Smooth muscle cell of the coronary artery (primary cell): ENCODE data around the gene CTSG. TPM values are rescaled to one million over a fixed set of nuclear protein-coding genes. Genes with fewer than 3 reads are reported as not detected.

Experiments used
- total RNA-seq: library from RNA; depleted of rRNA; stranded (reverse); fragments of >200 nt; gene quantifications from 2 replicates; pipeline ENCODE4 v1.2.3, GENCODE V29; 2014; ENCODE audit warnings: low replicate concordance

CTSG gene
- not detected in 2 replicates for total RNA-seq

GRCh38 chr14:24576182-24576581 lies at the start of gene CTSG:
TSS of gene CTSG (minus strand) at chr14:24576250. CDS start at chr14:24576223, 27 bp downstream.

GRCh38 chr14:24609655-24610344 lies 33.8 kb upstream of the CTSG start, which contains the start of gene GZMH:
TSS of gene GZMH (minus strand) at chr14:24609685. CDS start at chr14:24609613, 72 bp downstream.

Other genes starting within 250 kb of the CTSG start
- 0.60 and 16.7 TPM in 2 replicates for gene ADCY4, start 241.2 kb downstream of the CTSG start, total RNA-seq
- 0.23 and 9.4 TPM in 2 replicates for gene RIPK3, start 236.3 kb downstream of the CTSG start, total RNA-seq
- 18.4 and 77.3 TPM in 2 replicates for gene NFATC4, start 208.1 kb downstream of the CTSG start, total RNA-seq
- 3.2 and 9.0 TPM in 2 replicates for gene NYNRIN, start 177.2 kb downstream of the CTSG start, total RNA-seq
- gene CBLN3, start 146.6 kb downstream of the CTSG start, total RNA-seq: 1.6 and 7.4 TPM in 2 replicates
- 42.2 and 45.3 TPM in 2 replicates for gene KHNYN, start 146.3 kb downstream of the CTSG start, total RNA-seq
- 4.4 and 11.3 TPM in 2 replicates for gene SDR39U1, start 133.5 kb downstream of the CTSG start, total RNA-seq
- not detected in 2 replicates for gene CMA1, start 68.0 kb downstream of the CTSG start, total RNA-seq
- not detected in 2 replicates for gene GZMH, start 33.4 kb upstream of the CTSG start, total RNA-seq
- not detected in 2 replicates for gene GZMB, start 57.9 kb upstream of the CTSG start, total RNA-seq